Thymus (tissue), 11 donors: ENCODE results near the gene ABI2. TPM values are rescaled to one million over a fixed set of nuclear protein-coding genes. Genes with fewer than 3 reads are reported as not detected.

ENCODE experiments used
- DNase-seq, 9 donors: peaks; one replicate each; pipeline ENCODE4 v3.0.0-alpha.2; 2013; ENCODE audit warnings: low spot score in 9 of 9, low read depth in 6 of 9, missing footprints in 1 of 9
- H3K27ac ChIP-seq, 2 donors: one replicate each; pipeline ENCODE4 v1.5.1; 2013; ENCODE audit warnings: control low read depth in 1 of 2, low read depth in 1 of 2, low read length in 1 of 2, mild to moderate bottlenecking in 1 of 2, moderate library complexity in 1 of 2
- H3K27me3 ChIP-seq, 2 donors: one replicate each; pipeline ENCODE4 v1.5.1; 2013; ENCODE audit warnings: low read length in 1 of 2; ENCODE audit not compliant: control insufficient read depth in 2 of 2, insufficient read depth in 1 of 2
- H3K36me3 ChIP-seq, 2 donors: one replicate each; pipeline ENCODE4 v1.5.1; 2013; ENCODE audit warnings: low read length in 1 of 2, mild to moderate bottlenecking in 1 of 2, moderate library complexity in 1 of 2; ENCODE audit not compliant: control insufficient read depth in 2 of 2, insufficient read depth in 2 of 2
- H3K4me1 ChIP-seq, 2 donors: one replicate each; pipeline ENCODE4 v1.5.1; 2013; ENCODE audit warnings: low read length in 2 of 2; ENCODE audit not compliant: control insufficient read depth in 2 of 2, insufficient read depth in 2 of 2
- H3K4me3 ChIP-seq, 2 donors: one replicate each; pipeline ENCODE4 v1.5.1; 2013; ENCODE audit warnings: low read length in 2 of 2, control low read depth in 1 of 2, mild to moderate bottlenecking in 1 of 2
- H3K9me3 ChIP-seq, 2 donors: one replicate each; pipeline ENCODE4 v1.5.1; 2013; ENCODE audit warnings: low read length in 1 of 2, mild to moderate bottlenecking in 1 of 2; ENCODE audit not compliant: control insufficient read depth in 2 of 2, insufficient read depth in 1 of 2
- WGBS: extraction: QIAGEN DNeasy Blood & Tissue Kit; methylation state at CpG from one replicate; pipeline ENCODE4 v1.1.7; 2013; 5-methylcytosine and 5-hydroxymethylcytosine counted together
- polyA plus RNA-seq: library from polyadenylated mRNA; stranded (reverse); fragments of 200-250 nt; gene quantifications from one replicate; pipeline ENCODE4 v1.2.3, GENCODE V29; 2013
- total RNA-seq: library from RNA; stranded (reverse); fragments of 120-200 nt; gene quantifications from one replicate; pipeline ENCODE4 v1.2.4, GENCODE V29; 2013
- donor health status: healthy.

The ABI2 gene
- total and polyA plus RNA-seq, 2 donors: 15.2 to 19.5 TPM

GRCh38 chr2:203431391-203432185 is 103.4 kb downstream of the ABI2 start:
- peak in 1 of 9 donors; percentile 19 for DNase-seq
- Histone ChIP-seq H3K27ac (peak overlapping the region in 1 of 2 donors; percentile 82), H3K4me3 (no peak overlapping the region), H3K9me3 (no peaks in the 10 kb centered on the region), H3K4me1 (peaks cover 4 to 7% of the 10 kb centered on the region in 2 donors), H3K27me3 (no peaks in the 10 kb centered on the region), H3K36me3 (peaks cover 6 to 22% of the 10 kb centered on the region in 2 donors)
- WGBS: 90% methylated on average over 5 of the region's 5 CpGs

DNA sequence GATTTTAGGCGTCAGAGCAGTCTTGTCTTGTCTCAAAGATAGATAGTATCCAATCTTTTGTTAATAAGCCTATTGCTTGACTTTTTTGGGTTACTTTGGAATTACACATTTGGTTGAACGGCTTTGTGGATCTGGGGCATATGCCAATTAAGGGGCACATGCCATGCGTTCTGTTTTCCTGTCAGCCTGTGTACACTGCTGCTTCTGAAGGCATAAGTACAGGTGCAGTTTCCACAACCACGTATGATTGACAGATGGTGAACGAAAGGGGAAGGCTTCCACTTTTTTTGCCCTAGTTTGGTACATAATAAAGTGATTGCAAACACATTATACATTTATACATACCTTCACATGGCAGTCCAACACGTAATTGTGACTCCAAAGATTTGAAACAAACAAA is 104.6 kb downstream of the ABI2 start:
- H3K27ac ChIP-seq: peak overlapping the region; percentile 53 to 82

GRCh38 chr2:203436496-203436895 is 108.3 kb downstream of the ABI2 start:
- no peaks in the 10 kb centered on the region for H3K27me3 ChIP-seq
- no peak overlapping the region for H3K27ac ChIP-seq
- no peaks in the 10 kb centered on the region for H3K9me3 ChIP-seq
- no peak for DNase-seq
- H3K4me1 ChIP-seq: peaks cover 4% of the 10 kb centered on the region in 2 donors
- H3K4me3 ChIP-seq: no peak overlapping the region
- peaks cover 5 to 11% of the 10 kb centered on the region in 2 donors for H3K36me3 ChIP-seq
- 94% methylated on average over 2 of the region's 2 CpGs for WGBS

More for the DNA sequence above, 104.6 kb downstream of the ABI2 start:
- DNase-seq: peak; percentile 54 to 88 (median 74)
- Histone ChIP-seq H3K4me3 (no peak overlapping the region), H3K27me3 (no peaks in the 10 kb centered on the region), H3K4me1 (peaks cover 4 to 7% of the 10 kb centered on the region in 2 donors), H3K36me3 (peaks cover 3 to 16% of the 10 kb centered on the region in 2 donors), H3K9me3 (no peaks in the 10 kb centered on the region)
- WGBS: 33% methylated on average over 6 of the region's 6 CpGs

DNA sequence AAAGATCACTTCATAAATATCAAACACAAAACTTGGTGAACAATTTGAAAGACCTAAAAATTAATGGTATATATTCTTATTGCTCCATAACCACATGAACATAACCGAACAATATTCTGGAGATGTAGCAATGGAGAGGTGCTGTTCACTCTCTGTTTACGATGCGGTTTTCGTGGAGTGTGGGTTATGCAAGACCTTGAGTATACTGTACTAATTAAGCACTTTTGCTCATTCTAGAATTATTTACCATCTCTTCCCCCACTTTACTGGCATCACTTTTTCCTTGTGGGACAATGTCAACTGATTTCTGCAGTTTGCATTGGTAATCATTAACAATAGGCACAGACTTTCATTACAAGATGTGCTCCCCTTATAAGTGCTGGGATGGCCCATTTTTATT is 109.3 kb downstream of the ABI2 start:
- DNase-seq: no peak
- H3K27me3 ChIP-seq: no peaks in the 10 kb centered on the region
- H3K36me3 ChIP-seq: peaks cover 9 to 11% of the 10 kb centered on the region in 2 donors
- peaks cover 4% of the 10 kb centered on the region in 2 donors for H3K4me1 ChIP-seq
- no peaks in the 10 kb centered on the region for H3K9me3 ChIP-seq
- no peak overlapping the region for H3K4me3 ChIP-seq
- no peak overlapping the region for H3K27ac ChIP-seq
- 99% methylated on average over 4 of the region's 4 CpGs for WGBS

GRCh38 chr2:203438528-203438927 is 110.3 kb downstream of the ABI2 start:
- Histone ChIP-seq H3K36me3 (peaks cover 9 to 11% of the 10 kb centered on the region in 2 donors), H3K4me1 (peaks cover 0 to 1% of the 10 kb centered on the region in 2 donors), H3K27ac (no peak overlapping the region), H3K27me3 (no peaks in the 10 kb centered on the region), H3K4me3 (no peak overlapping the region), H3K9me3 (no peaks in the 10 kb centered on the region)
- WGBS: 96% methylated on average over 2 of the region's 2 CpGs
- DNase-seq: no peak

- Histone ChIP-seq H3K9me3 (no peaks in the 10 kb centered on the region), H3K4me3 (no peak overlapping the region), H3K27me3 (no peaks in the 10 kb centered on the region), H3K36me3 (peaks cover 9 to 11% of the 10 kb centered on the region in 2 donors), H3K27ac (no peak overlapping the region), H3K4me1 (no peaks in the 10 kb centered on the region)
- DNase-seq: no peak
- 96% methylated on average over 4 of the region's 4 CpGs for WGBS
These were observed 112.5 kb downstream of the ABI2 start for GRCh38 chr2:203440671-203441070.

- Histone ChIP-seq H3K4me1 (no peaks in the 10 kb centered on the region), H3K27ac (no peak overlapping the region), H3K9me3 (no peaks in the 10 kb centered on the region), H3K36me3 (peaks cover 9 to 11% of the 10 kb centered on the region in 2 donors), H3K4me3 (no peak overlapping the region), H3K27me3 (no peaks in the 10 kb centered on the region)
- 98% methylated on average over 3 of the region's 3 CpGs for WGBS
- no peak for DNase-seq
These were observed 113.3 kb downstream of the ABI2 start for GRCh38 chr2:203441463-203441862.

DNA sequence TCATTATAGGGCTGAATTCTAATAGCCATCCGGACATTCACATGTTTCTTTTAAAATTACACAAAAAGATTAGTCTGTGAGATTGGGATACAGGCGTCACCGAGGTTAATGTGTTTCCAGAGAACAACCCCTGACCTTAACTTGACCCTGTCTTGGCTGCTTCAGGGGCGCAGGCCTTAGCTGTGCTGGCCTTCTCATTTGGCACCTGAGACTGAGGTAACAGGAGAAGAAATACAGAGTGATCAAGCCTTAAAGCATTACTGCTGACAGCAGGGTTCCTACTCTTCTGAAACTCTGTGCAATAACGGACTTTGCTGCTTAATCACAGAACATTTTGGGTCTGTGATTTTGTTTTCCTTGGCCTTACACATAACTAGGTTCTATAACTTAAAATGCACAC is 114.3 kb downstream of the ABI2 start:
- H3K27ac ChIP-seq: no peak overlapping the region
- no peak overlapping the region for H3K4me3 ChIP-seq
- no peak for DNase-seq
- H3K27me3 ChIP-seq: no peaks in the 10 kb centered on the region
- peaks cover 9 to 10% of the 10 kb centered on the region in 2 donors for H3K36me3 ChIP-seq
- 96% methylated on average over 5 of the region's 5 CpGs for WGBS
- H3K4me1 ChIP-seq: no peaks in the 10 kb centered on the region
- H3K9me3 ChIP-seq: no peaks in the 10 kb centered on the region

- peaks cover 0 to 6% of the 10 kb centered on the region in 2 donors for H3K36me3 ChIP-seq
- H3K9me3 ChIP-seq: no peaks in the 10 kb centered on the region
- no peak overlapping the region for H3K27ac ChIP-seq
- H3K27me3 ChIP-seq: no peaks in the 10 kb centered on the region
- no peak for DNase-seq
- no peak overlapping the region for H3K4me3 ChIP-seq
- H3K4me1 ChIP-seq: no peaks in the 10 kb centered on the region
- WGBS: 96% methylated on average over 7 of the region's 7 CpGs
These were observed 116.5 kb downstream of the ABI2 start for GRCh38 chr2:203444738-203445137.
